ENCODE data around the gene ARMC8. TPM values are rescaled to one million over a fixed set of nuclear protein-coding genes. Genes with fewer than 3 reads are reported as not detected.

Gene ARMC8
- total RNA-seq, 1 experiment from 2014 or later: 63.6 TPM

DNA sequence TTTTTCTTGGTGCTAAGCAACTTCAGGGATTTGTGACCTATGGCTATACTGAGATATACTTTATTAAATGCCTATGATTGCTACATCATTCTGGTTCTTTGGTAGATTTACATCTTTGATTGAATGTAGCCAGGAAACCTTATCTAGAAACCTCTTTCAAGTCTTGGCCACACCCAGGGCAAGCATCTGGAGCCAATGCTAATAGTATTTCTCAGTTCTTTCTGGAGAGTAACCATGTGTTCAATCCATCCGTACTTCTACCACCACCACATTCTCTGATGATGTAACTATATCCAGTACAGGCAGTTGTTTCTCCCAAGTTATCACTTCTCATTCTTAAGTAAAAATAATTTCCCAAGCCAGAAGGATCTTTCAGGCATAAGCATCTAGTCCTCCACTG, 73.5 kb downstream of the ARMC8 start:
- Histone ChIP-seq H3K18ac (ENCODE audit: insufficient read length, low read depth, low read length) (no peak overlapping the region), H2AK5ac (ENCODE audit: insufficient read length, low read length) (no peak overlapping the region), H3K27ac (ENCODE audit: insufficient read length, low read depth, low read length) (no peak overlapping the region), H3K56ac (ENCODE audit: insufficient read length, low read depth, low read length) (no peak overlapping the region), H4K5ac (ENCODE audit: insufficient read length, low read depth, low read length) (no peak overlapping the region), H3K4ac (ENCODE audit: low read depth, low read length) (no peak overlapping the region), H2BK15ac (ENCODE audit: low read depth, low read length) (no peak overlapping the region), H3K9ac (ENCODE audit: extremely low read depth, insufficient read length, low read length) (no peak overlapping the region), H3K23ac (ENCODE audit: insufficient read length, low read depth, low read length) (no peak overlapping the region), H4K8ac (replicated peaks; ENCODE audit: insufficient read length, low read depth, low read length) (no peak overlapping the region), H2AFZ (ENCODE audit: low read length) (no peak overlapping the region), H4K20me1 (ENCODE audit: control insufficient read depth, insufficient read depth, insufficient read length) (no peaks in the 10 kb centered on the region), H3K27me3 (ENCODE audit: insufficient read depth, low read length) (no peaks in the 10 kb centered on the region), H2BK12ac (ENCODE audit: insufficient read length, low read depth, low read length) (no peak overlapping the region), H3K14ac (ENCODE audit: insufficient read depth, low read length) (no peak overlapping the region), H3K79me1 (ENCODE audit: insufficient read depth, low read depth, low read length, poor library complexity, severe bottlenecking) (no peaks in the 10 kb centered on the region), H3K23me2 (ENCODE audit: insufficient read length, low read depth, low read length, poor library complexity, severe bottlenecking) (no peaks in the 10 kb centered on the region), H3K4me2 (ENCODE audit: insufficient read depth, insufficient read length, low read length) (no peak overlapping the region), H2BK5ac (ENCODE audit: insufficient read length, low read length) (no peak overlapping the region), H2BK120ac (ENCODE audit: low read depth, low read length, poor library complexity, severe bottlenecking) (no peak overlapping the region), H3K4me1 (ENCODE audit: insufficient read depth, low read length) (no peaks in the 10 kb centered on the region), H3T11ph (ENCODE audit: low read length) (no peak overlapping the region), H2BK20ac (ENCODE audit: low read depth, low read length, poor library complexity, severe bottlenecking) (no peak overlapping the region), H3K9me3 (ENCODE audit: control insufficient read depth, low read depth, low read length) (no peaks in the 10 kb centered on the region), H4K91ac (ENCODE audit: insufficient read length, low read depth, low read length) (no peak overlapping the region), H3K79me2 (ENCODE audit: insufficient read depth, low read length) (no peaks in the 10 kb centered on the region)
- no peaks in the 10 kb centered on the region for H3K27me3 Mint-ChIP-seq (ENCODE audit: low read depth)
- no peaks in the 10 kb centered on the region for H3K9me3 Mint-ChIP-seq
- WGBS (ENCODE audit: extremely low coverage, insufficient read length, low lambda C conversion rate): no CpG with 5 or more reads among the region's 1 CpG
- peaks cover 0 to 5% (median 0%) of the 10 kb centered on the region in 3 experiments; a peak in 3 of 7 replicates for H3K36me3 Mint-ChIP-seq (ENCODE audit: insufficient read depth in 1 of 3, low read depth in 3 of 3)
- no peak for DNase-seq
- no peak overlapping the region for H3K4me3 Mint-ChIP-seq
- TF ChIP-seq, protein P1, sequence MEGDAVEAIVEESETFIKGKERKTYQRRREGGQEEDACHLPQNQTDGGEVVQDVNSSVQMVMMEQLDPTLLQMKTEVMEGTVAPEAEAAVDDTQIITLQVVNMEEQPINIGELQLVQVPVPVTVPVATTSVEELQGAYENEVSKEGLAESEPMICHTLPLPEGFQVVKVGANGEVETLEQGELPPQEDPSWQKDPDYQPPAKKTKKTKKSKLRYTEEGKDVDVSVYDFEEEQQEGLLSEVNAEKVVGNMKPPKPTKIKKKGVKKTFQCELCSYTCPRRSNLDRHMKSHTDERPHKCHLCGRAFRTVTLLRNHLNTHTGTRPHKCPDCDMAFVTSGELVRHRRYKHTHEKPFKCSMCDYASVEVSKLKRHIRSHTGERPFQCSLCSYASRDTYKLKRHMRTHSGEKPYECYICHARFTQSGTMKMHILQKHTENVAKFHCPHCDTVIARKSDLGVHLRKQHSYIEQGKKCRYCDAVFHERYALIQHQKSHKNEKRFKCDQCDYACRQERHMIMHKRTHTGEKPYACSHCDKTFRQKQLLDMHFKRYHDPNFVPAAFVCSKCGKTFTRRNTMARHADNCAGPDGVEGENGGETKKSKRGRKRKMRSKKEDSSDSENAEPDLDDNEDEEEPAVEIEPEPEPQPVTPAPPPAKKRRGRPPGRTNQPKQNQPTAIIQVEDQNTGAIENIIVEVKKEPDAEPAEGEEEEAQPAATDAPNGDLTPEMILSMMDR (conservative IDR thresholded peaks at IDR 0.05): no peak
- no peaks in the 10 kb centered on the region for H3K4me1 Mint-ChIP-seq
- H3K27ac Mint-ChIP-seq: no peak overlapping the region; a peak in 1 of 7 replicates

Data from H9 (cell line).